Measurements from ENCODE around the gene RAB7A. TPM values are rescaled to one million over a fixed set of nuclear protein-coding genes. Genes with fewer than 3 reads are reported as not detected.

RAB7A gene
- total and polyA plus RNA-seq, 2 experiments from 2014 or later, result 108 to 269 TPM

DNA sequence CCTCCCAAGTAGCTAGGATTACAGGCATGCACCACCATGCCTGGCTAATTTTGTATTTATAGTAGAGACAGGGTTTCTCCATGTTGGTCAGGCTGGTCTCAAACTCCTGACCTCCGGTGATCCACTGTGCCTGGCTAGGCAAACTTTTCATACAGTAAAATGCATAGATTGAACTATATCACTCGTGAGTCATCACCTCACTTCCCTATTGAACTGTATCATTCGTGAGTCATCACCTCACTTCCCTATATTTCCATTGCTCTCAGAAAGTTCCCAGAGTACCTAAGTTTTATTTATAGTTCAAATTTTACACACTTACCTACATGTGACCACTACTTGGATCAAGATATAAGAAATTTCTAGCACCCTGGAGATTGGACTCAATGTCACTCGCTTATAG, 79.8 kb downstream of the RAB7A start:
- Histone ChIP-seq H3K4me2 (no peak overlapping the region), H3K79me2 (peaks cover 54% of the 10 kb centered on the region), H3K4me1 (ENCODE audit: insufficient read depth) (no peaks in the 10 kb centered on the region), H3K9me2 (replicated peaks; ENCODE audit: insufficient read depth) (no peaks in the 10 kb centered on the region), H3K27me3 (no peaks in the 10 kb centered on the region), H3K27ac (no peak overlapping the region), H3K4me3 (no peak overlapping the region), H3K36me3 (replicated peaks; ENCODE audit: insufficient read depth, low read depth) (no peaks in the 10 kb centered on the region), H4K20me1 (ENCODE audit: insufficient read depth, poor library complexity, severe bottlenecking) (peaks cover 14% of the 10 kb centered on the region), H2AFZ (no peak overlapping the region), H3K9me3 (ENCODE audit: low read depth) (no peaks in the 10 kb centered on the region)
- 96% methylated on average over 4 of the region's 4 CpGs for WGBS (ENCODE audit: low lambda C conversion rate, missing lambda C conversion rate)
- DNase-seq (ENCODE audit: low spot score), result no peak
- TF ChIP-seq EZH2phosphoT487 (IDR thresholded peaks at IDR 0.05; ENCODE audit: low read depth, severe bottlenecking, unreplicated experiment) (no peak), EZH2 (IDR thresholded peaks at IDR 0.05; ENCODE audit: borderline replicate concordance) (no peak)
- TF ChIP-seq, protein P1, sequence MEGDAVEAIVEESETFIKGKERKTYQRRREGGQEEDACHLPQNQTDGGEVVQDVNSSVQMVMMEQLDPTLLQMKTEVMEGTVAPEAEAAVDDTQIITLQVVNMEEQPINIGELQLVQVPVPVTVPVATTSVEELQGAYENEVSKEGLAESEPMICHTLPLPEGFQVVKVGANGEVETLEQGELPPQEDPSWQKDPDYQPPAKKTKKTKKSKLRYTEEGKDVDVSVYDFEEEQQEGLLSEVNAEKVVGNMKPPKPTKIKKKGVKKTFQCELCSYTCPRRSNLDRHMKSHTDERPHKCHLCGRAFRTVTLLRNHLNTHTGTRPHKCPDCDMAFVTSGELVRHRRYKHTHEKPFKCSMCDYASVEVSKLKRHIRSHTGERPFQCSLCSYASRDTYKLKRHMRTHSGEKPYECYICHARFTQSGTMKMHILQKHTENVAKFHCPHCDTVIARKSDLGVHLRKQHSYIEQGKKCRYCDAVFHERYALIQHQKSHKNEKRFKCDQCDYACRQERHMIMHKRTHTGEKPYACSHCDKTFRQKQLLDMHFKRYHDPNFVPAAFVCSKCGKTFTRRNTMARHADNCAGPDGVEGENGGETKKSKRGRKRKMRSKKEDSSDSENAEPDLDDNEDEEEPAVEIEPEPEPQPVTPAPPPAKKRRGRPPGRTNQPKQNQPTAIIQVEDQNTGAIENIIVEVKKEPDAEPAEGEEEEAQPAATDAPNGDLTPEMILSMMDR (IDR thresholded peaks at IDR 0.05; ENCODE audit: poor library complexity), result no peak

DNA sequence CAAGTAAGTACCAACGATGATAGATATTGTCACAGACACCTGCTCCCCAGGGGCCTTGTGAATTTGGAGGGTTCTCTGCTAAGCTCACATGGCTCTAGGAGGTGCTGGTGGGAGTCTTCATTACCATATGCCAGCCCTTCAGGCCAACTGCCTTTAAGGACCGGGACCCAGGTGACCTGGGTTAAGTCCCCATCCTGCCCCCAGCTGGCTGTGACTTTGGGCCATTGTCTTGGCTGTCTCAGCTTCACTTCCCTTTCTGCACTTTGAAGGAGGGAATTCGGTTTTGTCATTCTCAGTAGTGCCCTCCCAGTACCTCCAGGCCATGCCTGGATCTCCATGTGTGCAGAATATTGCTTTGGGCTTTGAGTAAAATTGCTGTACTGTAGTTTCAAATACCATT, 80.6 kb downstream of the RAB7A start:
- 91% methylated on average over 3 of the region's 3 CpGs for WGBS (ENCODE audit: low lambda C conversion rate, missing lambda C conversion rate)
- no peaks in the 10 kb centered on the region for H3K4me1 ChIP-seq (ENCODE audit: insufficient read depth)
- H3K27me3 ChIP-seq, result no peaks in the 10 kb centered on the region
- H3K79me2 ChIP-seq, result peaks cover 47% of the 10 kb centered on the region
- TF ChIP-seq, protein P1 (IDR thresholded peaks at IDR 0.05; ENCODE audit: poor library complexity), result no peak
- TF ChIP-seq EZH2 (IDR thresholded peaks at IDR 0.05; ENCODE audit: borderline replicate concordance), result no peak
- no peak for TF ChIP-seq EZH2phosphoT487 (IDR thresholded peaks at IDR 0.05; ENCODE audit: low read depth, severe bottlenecking, unreplicated experiment)
- DNase-seq (ENCODE audit: low spot score), result no peak
- H3K4me3 ChIP-seq, result no peak overlapping the region
- H3K9me3 ChIP-seq (ENCODE audit: low read depth), result no peaks in the 10 kb centered on the region
- H2AFZ ChIP-seq, result no peak overlapping the region
- no peaks in the 10 kb centered on the region for H3K9me2 ChIP-seq (replicated peaks; ENCODE audit: insufficient read depth)
- H4K20me1 ChIP-seq (ENCODE audit: insufficient read depth, poor library complexity, severe bottlenecking), result peaks cover 15% of the 10 kb centered on the region
- peaks cover 3% of the 10 kb centered on the region for H3K36me3 ChIP-seq (replicated peaks; ENCODE audit: insufficient read depth, low read depth)
- no peak overlapping the region for H3K27ac ChIP-seq
- H3K4me2 ChIP-seq, result no peak overlapping the region

DNA sequence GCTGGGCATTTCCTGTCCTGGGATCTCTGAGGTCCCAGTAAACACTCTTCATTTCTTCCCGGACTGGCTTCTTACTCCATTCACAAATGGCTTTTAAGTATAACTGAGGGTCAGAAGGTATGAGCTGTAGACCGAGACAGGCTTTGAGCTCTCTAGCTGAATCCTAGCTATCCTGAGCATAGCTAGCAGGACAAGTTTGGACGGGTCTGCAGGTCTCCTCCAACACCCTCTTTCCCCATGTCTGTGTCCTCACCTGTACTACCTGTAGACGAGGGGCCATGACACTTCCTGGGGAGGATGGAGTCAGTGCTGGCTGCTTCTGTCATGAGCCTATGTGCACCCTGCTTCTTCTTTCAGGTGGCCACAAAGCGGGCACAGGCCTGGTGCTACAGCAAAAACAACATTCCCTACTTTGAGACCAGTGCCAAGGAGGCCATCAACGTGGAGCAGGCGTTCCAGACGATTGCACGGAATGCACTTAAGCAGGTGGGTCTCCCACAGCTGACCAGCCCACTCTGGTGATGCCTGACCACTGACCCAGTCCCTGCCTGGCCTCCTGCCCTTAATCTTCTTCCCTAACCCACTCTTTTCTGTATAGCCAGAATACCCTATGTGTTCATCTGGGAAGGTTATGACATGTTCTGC, 81.3 kb downstream of the RAB7A start:
- no peak overlapping the region for H3K4me2 ChIP-seq
- peaks cover 40% of the 10 kb centered on the region for H3K79me2 ChIP-seq
- TF ChIP-seq EZH2 (IDR thresholded peaks at IDR 0.05; ENCODE audit: borderline replicate concordance), result no peak
- TF ChIP-seq, protein P1 (IDR thresholded peaks at IDR 0.05; ENCODE audit: poor library complexity), result no peak
- no peak for TF ChIP-seq EZH2phosphoT487 (IDR thresholded peaks at IDR 0.05; ENCODE audit: low read depth, severe bottlenecking, unreplicated experiment)
- no peaks in the 10 kb centered on the region for H3K27me3 ChIP-seq
- no peaks in the 10 kb centered on the region for H3K4me1 ChIP-seq (ENCODE audit: insufficient read depth)
- no peak overlapping the region for H3K27ac ChIP-seq
- peaks cover 18% of the 10 kb centered on the region for H4K20me1 ChIP-seq (ENCODE audit: insufficient read depth, poor library complexity, severe bottlenecking)
- H3K9me2 ChIP-seq (replicated peaks; ENCODE audit: insufficient read depth), result no peaks in the 10 kb centered on the region
- no peak overlapping the region for H2AFZ ChIP-seq
- H3K9me3 ChIP-seq (ENCODE audit: low read depth), result no peaks in the 10 kb centered on the region
- 93% methylated on average over 9 of the region's 9 CpGs for WGBS (ENCODE audit: low lambda C conversion rate, missing lambda C conversion rate)
- H3K36me3 ChIP-seq (replicated peaks; ENCODE audit: insufficient read depth, low read depth), result peaks cover 3% of the 10 kb centered on the region
- no peak overlapping the region for H3K4me3 ChIP-seq
- no peak for DNase-seq (ENCODE audit: low spot score)
